ENCODE data around the gene NTHL1.

NTHL1 gene

GRCh38 chr16:2060346-2060745 is 12.7 kb upstream of the NTHL1 start:
- no peak for TF ChIP-seq CTCF (IDR thresholded peaks at IDR 0.05)
- Histone ChIP-seq H3K27me3 (no peaks in the 10 kb centered on the region), H3K9me3 (no peaks in the 10 kb centered on the region), H3K4me3 (ENCODE audit: low read depth in 1 of 2, low read length in 1 of 2) (no peak overlapping the region), H3K4me1 (ENCODE audit: control insufficient read depth in 1 of 2, insufficient read depth in 1 of 2, low read depth in 1 of 2, low read length in 1 of 2) (no peaks in the 10 kb centered on the region), H3K27ac (no peak overlapping the region), H3K36me3 (peaks cover 92% of the 10 kb centered on the region)

- H3K4me1 ChIP-seq (ENCODE audit: control insufficient read depth in 1 of 2, insufficient read depth in 1 of 2, low read depth in 1 of 2, low read length in 1 of 2) = no peaks in the 10 kb centered on the region
- no peak overlapping the region for H3K4me3 ChIP-seq (ENCODE audit: low read depth in 1 of 2, low read length in 1 of 2)
- peaks cover 93% of the 10 kb centered on the region for H3K36me3 ChIP-seq
- H3K27me3 ChIP-seq = no peaks in the 10 kb centered on the region
- H3K27ac ChIP-seq = no peak overlapping the region
- TF ChIP-seq CTCF (IDR thresholded peaks at IDR 0.05) = no peak
- no peaks in the 10 kb centered on the region for H3K9me3 ChIP-seq
These were observed 11.2 kb upstream of the NTHL1 start for GRCh38 chr16:2058872-2059271.

GRCh38 chr16:2058420-2058819 is 10.8 kb upstream of the NTHL1 start:
- Histone ChIP-seq H3K4me1 (ENCODE audit: control insufficient read depth in 1 of 2, insufficient read depth in 1 of 2, low read depth in 1 of 2, low read length in 1 of 2) (no peaks in the 10 kb centered on the region), H3K4me3 (ENCODE audit: low read depth in 1 of 2, low read length in 1 of 2) (no peak overlapping the region), H3K36me3 (peaks cover 93% of the 10 kb centered on the region), H3K27ac (no peak overlapping the region), H3K9me3 (no peaks in the 10 kb centered on the region), H3K27me3 (no peaks in the 10 kb centered on the region)
- no peak for TF ChIP-seq CTCF (IDR thresholded peaks at IDR 0.05)

- no peaks in the 10 kb centered on the region for H3K9me3 ChIP-seq
- H3K4me3 ChIP-seq (ENCODE audit: low read depth in 1 of 2, low read length in 1 of 2) = no peak overlapping the region
- no peak for TF ChIP-seq CTCF (IDR thresholded peaks at IDR 0.05)
- no peaks in the 10 kb centered on the region for H3K4me1 ChIP-seq (ENCODE audit: control insufficient read depth in 1 of 2, insufficient read depth in 1 of 2, low read depth in 1 of 2, low read length in 1 of 2)
- no peaks in the 10 kb centered on the region for H3K27me3 ChIP-seq
- no peak overlapping the region for H3K27ac ChIP-seq
- H3K36me3 ChIP-seq = peaks cover 93% of the 10 kb centered on the region
These were observed 9.8 kb upstream of the NTHL1 start for GRCh38 chr16:2057438-2057837.

- Histone ChIP-seq H3K36me3 (peaks cover 93% of the 10 kb centered on the region), H3K4me1 (ENCODE audit: control insufficient read depth in 1 of 2, insufficient read depth in 1 of 2, low read depth in 1 of 2, low read length in 1 of 2) (no peaks in the 10 kb centered on the region), H3K4me3 (ENCODE audit: low read depth in 1 of 2, low read length in 1 of 2) (no peak overlapping the region), H3K27ac (no peak overlapping the region), H3K27me3 (no peaks in the 10 kb centered on the region), H3K9me3 (no peaks in the 10 kb centered on the region)
- no peak for TF ChIP-seq CTCF (IDR thresholded peaks at IDR 0.05)
These were observed 9.2 kb upstream of the NTHL1 start for GRCh38 chr16:2056681-2057407.

Measured in neutrophil (primary cell).